MCF 10A (cell line): ENCODE measurements around the gene ACOD1. TPM values are rescaled to one million over a fixed set of nuclear protein-coding genes. Genes with fewer than 3 reads are reported as not detected.

Experiments used
- BruUV-seq: library from RNA; stranded (reverse); fragments of 400-500 nt; replicated peaks from 2 replicates; lab custom pipeline; 2021; lab: Mats Ljungman, UMichigan
- CTCF ChIA-PET: fragments of 300-600 bp; sonication (Branson Sonifier 250); formaldehyde crosslinking; extraction: SDS; loops from one replicate; lab custom pipeline; 2021; ENCODE audit warnings: antibody characterized with exemption, inconsistent platforms; lab: Yijun Ruan, JAX
- POLR2A ChIA-PET: fragments of 300-600, 350-650 bp; sonication (Branson Sonifier 250); formaldehyde crosslinking; extraction: SDS; loops from one replicate; lab custom pipeline; 2020; ENCODE audit warnings: antibody characterized with exemption, inconsistent platforms; lab: Yijun Ruan, JAX
- DNase-seq: peaks from one replicate; pipeline ENCODE4 v3.0.0-alpha.2; 2018; ENCODE audit not compliant: unreplicated experiment
- H3K27ac Mint-ChIP-seq: one replicate; pipeline ENCODE4 v1.8.0; 2022; ENCODE audit warnings: mild to moderate bottlenecking, low read depth, mixed read lengths; ENCODE audit not compliant: unreplicated experiment
- H3K27me3 Mint-ChIP-seq: one replicate; pipeline ENCODE4 v1.8.0; 2022; ENCODE audit warnings: mixed read lengths; ENCODE audit not compliant: insufficient read depth, unreplicated experiment
- H3K36me3 Mint-ChIP-seq: one replicate; pipeline ENCODE4 v1.8.0; 2022; ENCODE audit warnings: mild to moderate bottlenecking, moderate library complexity, mixed read lengths; ENCODE audit not compliant: insufficient read depth, unreplicated experiment
- H3K4me1 Mint-ChIP-seq: one replicate; pipeline ENCODE4 v1.8.0; 2022; ENCODE audit warnings: mixed read lengths; ENCODE audit not compliant: insufficient read depth, unreplicated experiment
- H3K4me3 Mint-ChIP-seq: one replicate; pipeline ENCODE4 v1.8.0; 2022; ENCODE audit warnings: mild to moderate bottlenecking, moderate library complexity, mixed read lengths; ENCODE audit not compliant: unreplicated experiment
- H3K9me3 Mint-ChIP-seq: one replicate; pipeline ENCODE4 v1.8.0; 2022; ENCODE audit warnings: mixed read lengths; ENCODE audit not compliant: unreplicated experiment
- CTCF ChIP-seq: fragments of 200-600 bp; IDR thresholded peaks from one replicate; pipeline ENCODE4 v1.8.0; 2022; ENCODE audit warnings: antibody characterized with exemption, mild to moderate bottlenecking; ENCODE audit not compliant: unreplicated experiment
- intact Hi-C: fragments of 100-400 bp; cut with micrococcal nuclease; formaldehyde crosslinking; loops from 2 replicates; pipeline ENCODE4 v1.14.1; 2022
- total RNA-seq: library from RNA; stranded (reverse); gene quantifications from 2 replicates; pipeline ENCODE4 v1.2.3, GENCODE V29; 2022

The ACOD1 gene
- total RNA-seq, 1 experiment from 2014 or later, result not detected

- Mint-ChIP-seq H3K4me1 (peaks cover 6% of the 10 kb centered on the region), H3K36me3 (peaks cover 5% of the 10 kb centered on the region), H3K4me3 (no peak overlapping the region), H3K9me3 (no peaks in the 10 kb centered on the region), H3K27ac (no peak overlapping the region), H3K27me3 (no peaks in the 10 kb centered on the region)
- intact Hi-C loops, result no loop called here
- POLR2A ChIA-PET, result no interaction called here
- TF ChIP-seq CTCF, result no peak
- no peak for DNase-seq
- CTCF ChIA-PET, result no interaction called here
- BruUV-seq, result no TSS peak
Observed at GRCh38 chr13:76929320-76929719, 19.0 kb upstream of the ACOD1 start.

- no peaks in the 10 kb centered on the region for H3K27me3 Mint-ChIP-seq
- no TSS peak for BruUV-seq
- POLR2A ChIA-PET, result interaction anchor here (0.6 kb wide), 1 partner anchor 29 kb away, joined by 4 read pairs; no protein-coding TSS in a partner anchor
- intact Hi-C loops, result no loop called here
- H3K36me3 Mint-ChIP-seq, result peaks cover 5% of the 10 kb centered on the region
- H3K27ac Mint-ChIP-seq, result peak overlapping the region; percentile 47
- CTCF ChIA-PET, result interaction anchor here (0.6 to 1.0 kb wide), 4 partner anchors 9 to 44 kb away, joined by 3 to 4 read pairs (median 3); no protein-coding TSS in a partner anchor
- H3K9me3 Mint-ChIP-seq, result no peaks in the 10 kb centered on the region
- no peak for TF ChIP-seq CTCF
- H3K4me3 Mint-ChIP-seq, result no peak overlapping the region
- DNase-seq, result no peak
- H3K4me1 Mint-ChIP-seq, result peaks cover 2% of the 10 kb centered on the region
Observed at GRCh38 chr13:76929851-76930374, 18.4 kb upstream of the ACOD1 start.

- CTCF ChIA-PET, result interaction anchor here (0.7 to 3.1 kb wide), 2 partner anchors 38 to 48 kb away, joined by 3 to 16 read pairs; no protein-coding TSS in a partner anchor
- peaks cover 5% of the 10 kb centered on the region for H3K36me3 Mint-ChIP-seq
- no peaks in the 10 kb centered on the region for H3K27me3 Mint-ChIP-seq
- intact Hi-C loops, result no loop called here
- no peak for DNase-seq
- POLR2A ChIA-PET, result interaction anchor here (0.7 to 0.9 kb wide), 2 partner anchors 27 to 33 kb away, joined by 3 read pairs; no protein-coding TSS in a partner anchor
- no TSS peak for BruUV-seq
- H3K4me3 Mint-ChIP-seq, result no peak overlapping the region
- H3K9me3 Mint-ChIP-seq, result peaks cover 7% of the 10 kb centered on the region
- H3K4me1 Mint-ChIP-seq, result peaks cover 7% of the 10 kb centered on the region
- H3K27ac Mint-ChIP-seq, result no peak overlapping the region
- no peak for TF ChIP-seq CTCF
Observed at GRCh38 chr13:76932076-76932475, 16.2 kb upstream of the ACOD1 start.

GRCh38 chr13:76934671-76935070, 13.6 kb upstream of the ACOD1 start:
- H3K27ac Mint-ChIP-seq, result no peak overlapping the region
- DNase-seq, result no peak
- peaks cover 5% of the 10 kb centered on the region for H3K36me3 Mint-ChIP-seq
- no peak overlapping the region for H3K4me3 Mint-ChIP-seq
- peaks cover 32% of the 10 kb centered on the region for H3K4me1 Mint-ChIP-seq
- no peak for TF ChIP-seq CTCF
- H3K9me3 Mint-ChIP-seq, result peaks cover 8% of the 10 kb centered on the region
- ChIA-PET CTCF (interaction anchor here (0.5 kb wide), 1 partner anchor 18 kb away, joined by 3 read pairs; no protein-coding TSS in a partner anchor), POLR2A (interaction anchor here (0.8 kb wide), 1 partner anchor 58 kb away, joined by 3 read pairs; no protein-coding TSS in a partner anchor)
- H3K27me3 Mint-ChIP-seq, result no peaks in the 10 kb centered on the region
- intact Hi-C loops, result no loop called here
- no TSS peak for BruUV-seq
